HL-60 (cell line): ENCODE measurements around the gene MRPS35.

ENCODE experiments used
- DNase-seq, 2 experiments: peaks; one replicate each; pipeline ENCODE4 v3.0.0-alpha.2; 2010 to 2020; ENCODE audit warnings: low read depth in 1 of 2, low spot score in 1 of 2
- H3K27ac ChIP-seq: fragments of 250-450 bp; sonication (Bioruptor Pico); replicated peaks from 2 replicates; pipeline ENCODE4 v1.5.1; 2020; ENCODE audit warnings: mild to moderate bottlenecking, moderate library complexity
- H3K27me3 ChIP-seq: fragments of 250-450 bp; sonication (Bioruptor Pico); 2 replicates; pipeline ENCODE4 v1.5.1; 2021; ENCODE audit warnings: mild to moderate bottlenecking, moderate library complexity; ENCODE audit not compliant: insufficient read depth, poor library complexity, severe bottlenecking
- H3K4me3 ChIP-seq: replicated peaks from 2 replicates; pipeline ENCODE4 v1.5.1; 2011; ENCODE audit warnings: mild to moderate bottlenecking, control low read depth, low read length; ENCODE audit not compliant: insufficient read depth
- GABPA ChIP-seq: IDR thresholded peaks from 2 replicates; pipeline ENCODE4 v1.6.1; 2012; ENCODE audit warnings: low read depth
- POLR2AphosphoS5 ChIP-seq: IDR thresholded peaks from 2 replicates; pipeline ENCODE4 v1.6.1; 2012; ENCODE audit warnings: low read depth
- SPI1 ChIP-seq: IDR thresholded peaks from 2 replicates; pipeline ENCODE4 v1.6.1; 2012; ENCODE audit warnings: low read depth, mild to moderate bottlenecking, borderline replicate concordance
- TF ChIP-seq, protein P1 (sequence below): IDR thresholded peaks from 2 replicates; pipeline ENCODE4 v1.6.1; 2012; ENCODE audit warnings: low read depth; ENCODE audit not compliant: insufficient replicate concordance
- TF ChIP-seq, protein P2 (sequence below): IDR thresholded peaks from one replicate; pipeline ENCODE4 v1.5.1; 2011; ENCODE audit warnings: low read length, control low read depth, inconsistent platforms; ENCODE audit not compliant: insufficient read depth

The MRPS35 gene

DNA sequence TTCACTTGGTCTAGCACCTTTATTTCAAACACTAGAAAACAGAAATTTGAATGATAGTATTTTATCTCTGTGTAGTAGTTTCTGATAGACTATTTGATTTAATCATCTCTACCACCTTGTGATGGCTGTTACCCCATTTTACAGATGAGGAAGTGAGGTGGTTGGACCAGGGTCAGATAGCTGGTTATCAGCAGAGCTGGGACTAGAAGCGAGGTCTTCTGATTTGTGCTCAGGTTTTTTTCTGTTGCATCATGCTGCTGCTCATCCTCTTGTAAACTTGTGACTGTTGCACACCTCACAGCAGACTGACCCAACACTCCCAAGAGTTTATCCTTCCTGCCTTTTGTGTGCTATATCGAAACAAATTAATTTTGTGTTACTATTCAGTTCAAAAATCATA lies 79.5 kb downstream of the MRPS35 start:
- no peak for TF ChIP-seq GABPA
- no peak for TF ChIP-seq SPI1
- TF ChIP-seq, protein P1, sequence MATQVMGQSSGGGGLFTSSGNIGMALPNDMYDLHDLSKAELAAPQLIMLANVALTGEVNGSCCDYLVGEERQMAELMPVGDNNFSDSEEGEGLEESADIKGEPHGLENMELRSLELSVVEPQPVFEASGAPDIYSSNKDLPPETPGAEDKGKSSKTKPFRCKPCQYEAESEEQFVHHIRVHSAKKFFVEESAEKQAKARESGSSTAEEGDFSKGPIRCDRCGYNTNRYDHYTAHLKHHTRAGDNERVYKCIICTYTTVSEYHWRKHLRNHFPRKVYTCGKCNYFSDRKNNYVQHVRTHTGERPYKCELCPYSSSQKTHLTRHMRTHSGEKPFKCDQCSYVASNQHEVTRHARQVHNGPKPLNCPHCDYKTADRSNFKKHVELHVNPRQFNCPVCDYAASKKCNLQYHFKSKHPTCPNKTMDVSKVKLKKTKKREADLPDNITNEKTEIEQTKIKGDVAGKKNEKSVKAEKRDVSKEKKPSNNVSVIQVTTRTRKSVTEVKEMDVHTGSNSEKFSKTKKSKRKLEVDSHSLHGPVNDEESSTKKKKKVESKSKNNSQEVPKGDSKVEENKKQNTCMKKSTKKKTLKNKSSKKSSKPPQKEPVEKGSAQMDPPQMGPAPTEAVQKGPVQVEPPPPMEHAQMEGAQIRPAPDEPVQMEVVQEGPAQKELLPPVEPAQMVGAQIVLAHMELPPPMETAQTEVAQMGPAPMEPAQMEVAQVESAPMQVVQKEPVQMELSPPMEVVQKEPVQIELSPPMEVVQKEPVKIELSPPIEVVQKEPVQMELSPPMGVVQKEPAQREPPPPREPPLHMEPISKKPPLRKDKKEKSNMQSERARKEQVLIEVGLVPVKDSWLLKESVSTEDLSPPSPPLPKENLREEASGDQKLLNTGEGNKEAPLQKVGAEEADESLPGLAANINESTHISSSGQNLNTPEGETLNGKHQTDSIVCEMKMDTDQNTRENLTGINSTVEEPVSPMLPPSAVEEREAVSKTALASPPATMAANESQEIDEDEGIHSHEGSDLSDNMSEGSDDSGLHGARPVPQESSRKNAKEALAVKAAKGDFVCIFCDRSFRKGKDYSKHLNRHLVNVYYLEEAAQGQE, result no peak
- TF ChIP-seq POLR2AphosphoS5, result no peak
- TF ChIP-seq, protein P2, sequence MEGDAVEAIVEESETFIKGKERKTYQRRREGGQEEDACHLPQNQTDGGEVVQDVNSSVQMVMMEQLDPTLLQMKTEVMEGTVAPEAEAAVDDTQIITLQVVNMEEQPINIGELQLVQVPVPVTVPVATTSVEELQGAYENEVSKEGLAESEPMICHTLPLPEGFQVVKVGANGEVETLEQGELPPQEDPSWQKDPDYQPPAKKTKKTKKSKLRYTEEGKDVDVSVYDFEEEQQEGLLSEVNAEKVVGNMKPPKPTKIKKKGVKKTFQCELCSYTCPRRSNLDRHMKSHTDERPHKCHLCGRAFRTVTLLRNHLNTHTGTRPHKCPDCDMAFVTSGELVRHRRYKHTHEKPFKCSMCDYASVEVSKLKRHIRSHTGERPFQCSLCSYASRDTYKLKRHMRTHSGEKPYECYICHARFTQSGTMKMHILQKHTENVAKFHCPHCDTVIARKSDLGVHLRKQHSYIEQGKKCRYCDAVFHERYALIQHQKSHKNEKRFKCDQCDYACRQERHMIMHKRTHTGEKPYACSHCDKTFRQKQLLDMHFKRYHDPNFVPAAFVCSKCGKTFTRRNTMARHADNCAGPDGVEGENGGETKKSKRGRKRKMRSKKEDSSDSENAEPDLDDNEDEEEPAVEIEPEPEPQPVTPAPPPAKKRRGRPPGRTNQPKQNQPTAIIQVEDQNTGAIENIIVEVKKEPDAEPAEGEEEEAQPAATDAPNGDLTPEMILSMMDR, result no peak
- no peaks in the 10 kb centered on the region for H3K27me3 ChIP-seq
- no peak overlapping the region for H3K4me3 ChIP-seq
- no peak overlapping the region for H3K27ac ChIP-seq
- no peak for DNase-seq

DNA sequence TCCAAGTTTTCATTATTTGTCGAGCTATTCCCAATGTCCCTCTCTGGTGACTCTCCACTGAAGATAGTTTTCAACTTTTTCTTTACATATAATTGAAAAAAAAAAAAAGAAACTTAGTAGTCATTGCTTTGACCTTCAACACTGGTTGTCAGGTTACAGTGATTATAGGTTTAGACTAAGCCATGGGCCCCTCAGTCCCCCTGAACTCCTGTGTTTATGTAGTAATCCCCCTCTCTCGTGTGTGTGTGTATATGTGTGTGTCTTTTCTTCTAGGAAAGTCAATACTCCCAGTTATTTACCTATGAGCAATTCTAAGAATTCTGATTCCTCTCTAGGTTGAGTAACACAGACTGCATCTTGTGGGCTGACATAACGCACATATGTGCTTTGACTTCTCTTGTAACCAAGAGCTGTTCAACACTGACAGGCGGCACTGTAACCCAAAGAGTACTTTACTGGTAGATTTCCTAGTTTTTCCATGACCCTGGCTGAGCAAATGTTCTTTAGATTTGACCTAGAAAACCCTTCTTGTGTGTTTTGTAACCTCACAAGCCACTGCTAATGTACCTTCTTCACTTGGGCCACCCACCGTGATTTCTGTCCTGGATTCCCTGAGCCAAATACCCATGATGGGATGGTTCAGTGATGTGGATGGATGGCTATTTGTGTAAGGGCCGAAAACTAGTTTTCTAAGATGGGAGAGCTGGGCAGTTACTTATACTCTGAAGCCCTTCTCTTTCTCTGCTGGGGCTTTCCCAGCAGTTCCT lies 84.4 kb downstream of the MRPS35 start:
- TF ChIP-seq SPI1 (no peak), POLR2AphosphoS5 (no peak), GABPA (no peak)
- TF ChIP-seq, protein P2, result no peak
- TF ChIP-seq, protein P1, result no peak
- Histone ChIP-seq H3K27me3 (no peaks in the 10 kb centered on the region), H3K27ac (no peak overlapping the region), H3K4me3 (no peak overlapping the region)
- no peak for DNase-seq

DNA sequence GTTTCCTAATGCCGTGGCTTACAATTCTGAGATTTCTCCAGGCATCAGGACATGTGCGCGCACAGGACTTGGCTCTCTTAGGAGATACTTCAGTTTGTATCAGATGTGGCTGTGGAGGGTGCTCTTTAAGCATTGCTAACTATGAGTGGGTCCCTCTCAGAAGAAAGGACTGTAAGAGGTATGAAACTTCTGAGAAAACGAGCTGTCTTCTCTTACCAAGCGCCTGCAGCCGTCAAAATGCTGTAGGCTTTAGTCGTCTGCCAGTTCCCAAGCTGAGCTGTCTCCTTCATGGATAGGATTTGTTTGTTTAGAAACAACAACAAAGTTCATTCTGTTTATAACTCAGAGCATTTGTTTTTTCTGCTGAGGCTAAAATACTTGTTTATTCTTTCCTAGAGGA lies 85.5 kb downstream of the MRPS35 start:
- no peak overlapping the region for H3K4me3 ChIP-seq
- no peak overlapping the region for H3K27ac ChIP-seq
- TF ChIP-seq GABPA, result no peak
- no peak for TF ChIP-seq SPI1
- TF ChIP-seq, protein P2, result no peak
- no peak for TF ChIP-seq POLR2AphosphoS5
- TF ChIP-seq, protein P1, result no peak
- DNase-seq, result no peak
- no peaks in the 10 kb centered on the region for H3K27me3 ChIP-seq
